ENCODE measurements around the gene CYP39A1. TPM values are rescaled to one million over a fixed set of nuclear protein-coding genes. Genes with fewer than 3 reads are reported as not detected.
A peak's percentile ranks its signal among the peaks of the same experiment; 100 is the strongest.
"Not testable (repeated sequence)": the region's sequence is repeated elsewhere in the genome, so short reads cannot be mapped to it uniquely, and the experiment has no call there.

The CYP39A1 gene
- polyA plus RNA-seq, 3 donors from 2014 or later = not detected

DNA sequence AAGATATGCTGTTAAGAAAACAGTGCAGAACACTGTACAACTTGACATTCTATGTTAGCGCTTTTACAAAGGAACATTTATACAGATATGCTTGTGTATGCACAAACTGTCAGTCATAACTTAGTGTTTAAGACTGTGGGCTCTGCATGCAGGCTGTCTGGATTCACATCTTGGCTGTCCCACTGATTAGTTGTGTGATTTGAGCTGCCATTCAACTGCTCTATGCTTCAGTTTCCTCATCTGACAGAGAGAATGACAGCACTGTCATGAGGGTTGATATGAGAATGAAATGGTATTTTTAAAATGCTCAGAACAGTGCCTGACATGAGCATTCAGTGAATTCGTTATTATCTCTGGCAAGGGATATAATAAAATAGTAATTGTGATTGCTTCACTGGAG, 8.9 kb upstream of the CYP39A1 start:
- H3K27me3 Mint-ChIP-seq (ENCODE audit: low read depth in 3 of 3) = peaks cover 0 to 5% (median 4%) of the 10 kb centered on the region in 3 donors
- H3K9me3 Mint-ChIP-seq = peaks cover 0 to 3% (median 0%) of the 10 kb centered on the region in 6 donors
- no peak overlapping the region for H3K27ac Mint-ChIP-seq
- H3K4me3 Mint-ChIP-seq = no peak overlapping the region
- DNase-seq = no peak
- H3K4me1 Mint-ChIP-seq = no peaks in the 10 kb centered on the region
- no peaks in the 10 kb centered on the region for H3K36me3 Mint-ChIP-seq

DNA sequence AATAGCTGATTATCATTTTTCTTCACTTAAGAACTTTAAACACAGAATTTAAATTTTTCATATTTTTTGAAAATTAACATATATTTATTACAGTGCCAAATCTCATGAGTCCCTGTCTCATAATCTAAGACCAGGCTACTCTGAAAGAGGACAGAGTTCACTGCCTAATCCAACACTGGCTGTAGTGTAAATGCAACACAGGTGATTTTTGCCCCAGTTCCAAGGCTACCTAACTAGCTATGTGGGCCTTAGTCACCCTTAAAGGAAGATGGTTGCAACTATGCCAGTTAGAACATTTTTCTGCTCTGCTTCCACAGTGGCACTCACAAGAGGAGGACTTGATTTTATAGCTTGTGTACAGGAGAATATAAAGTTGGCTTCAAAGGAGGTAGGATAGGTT, 5.0 kb upstream of the CYP39A1 start:
- DNase-seq = no peak
- peaks cover 6 to 17% (median 8%) of the 10 kb centered on the region in 3 donors for H3K27me3 Mint-ChIP-seq (ENCODE audit: low read depth in 3 of 3)
- no peaks in the 10 kb centered on the region for H3K36me3 Mint-ChIP-seq
- H3K4me1 Mint-ChIP-seq = peaks cover 6 to 13% of the 10 kb centered on the region in 2 donors
- H3K9me3 Mint-ChIP-seq = peaks cover 0 to 3% (median 0%) of the 10 kb centered on the region in 6 donors
- no peak overlapping the region for H3K4me3 Mint-ChIP-seq
- H3K27ac Mint-ChIP-seq = no peak overlapping the region

DNA sequence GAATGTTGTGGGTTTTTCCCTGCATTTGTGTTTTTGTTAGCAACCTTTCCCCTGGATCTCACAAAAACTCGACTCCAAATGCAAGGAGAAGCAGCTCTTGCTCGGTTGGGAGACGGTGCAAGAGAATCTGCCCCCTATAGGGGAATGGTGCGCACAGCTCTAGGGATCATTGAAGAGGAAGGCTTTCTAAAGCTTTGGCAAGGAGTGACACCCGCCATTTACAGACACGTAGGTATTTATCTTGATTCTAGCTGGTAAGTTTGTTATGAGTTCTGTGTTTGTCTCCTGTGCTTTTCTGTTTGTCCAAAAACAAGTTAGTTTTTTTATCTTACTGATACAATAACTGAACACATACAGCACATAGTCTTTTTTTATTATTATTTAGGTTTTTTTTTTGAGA, 3.2 kb upstream of the CYP39A1 start:
- Mint-ChIP-seq H3K27me3 (ENCODE audit: low read depth in 3 of 3) (peaks cover 11 to 22% (median 14%) of the 10 kb centered on the region in 3 donors), H3K27ac (no peak overlapping the region), H3K4me3 (no peak overlapping the region), H3K9me3 (peaks cover 0 to 2% (median 0%) of the 10 kb centered on the region in 6 donors), H3K4me1 (peaks cover 12 to 21% of the 10 kb centered on the region in 2 donors), H3K36me3 (no peaks in the 10 kb centered on the region)
- DNase-seq = no peak

DNA sequence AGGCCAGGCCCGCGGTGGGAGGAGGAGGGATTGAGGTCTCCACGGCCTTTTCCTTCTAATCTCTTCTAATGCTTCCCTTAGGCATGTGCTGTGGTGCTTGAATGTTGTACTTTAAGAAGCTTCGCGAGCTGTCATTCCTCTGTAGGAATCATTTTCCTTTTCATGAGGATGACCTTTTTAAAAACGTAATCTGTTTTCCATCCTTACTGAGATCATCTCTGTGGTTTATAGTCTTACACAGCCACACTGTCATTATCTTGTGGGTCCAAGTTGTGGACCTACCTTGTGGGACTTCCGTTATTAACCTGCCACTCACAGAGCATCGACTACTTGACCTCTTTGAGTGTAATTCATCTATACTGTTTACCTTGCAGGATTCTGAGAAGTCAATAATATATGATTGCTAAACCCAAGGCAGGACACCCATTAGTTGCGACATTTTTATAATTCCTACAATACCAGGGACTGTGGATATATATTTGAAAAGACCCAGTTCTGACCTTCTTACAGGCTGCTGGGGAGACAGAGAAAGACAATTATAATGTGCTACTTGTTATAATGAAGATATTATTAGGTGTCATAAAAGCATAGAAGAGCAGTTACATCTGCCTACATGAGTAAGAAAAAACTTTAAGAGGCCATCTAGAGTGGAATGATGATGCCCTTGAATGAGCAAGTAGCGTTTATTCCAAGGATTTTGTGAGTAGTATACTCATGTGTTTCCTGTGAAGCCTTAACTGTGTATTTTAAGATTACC, 999 bp upstream of the CYP39A1 start:
- DNase-seq = no peak
- Mint-ChIP-seq H3K9me3 (peaks cover 0 to 2% (median 0%) of the 10 kb centered on the region in 6 donors), H3K27ac (no peak overlapping the region), H3K36me3 (no peaks in the 10 kb centered on the region), H3K4me3 (peak overlapping the region; percentile 76 to 87 (median 86)), H3K27me3 (ENCODE audit: low read depth in 3 of 3) (peaks cover 11 to 20% (median 16%) of the 10 kb centered on the region in 3 donors), H3K4me1 (peaks cover 12 to 21% of the 10 kb centered on the region in 2 donors)

DNA sequence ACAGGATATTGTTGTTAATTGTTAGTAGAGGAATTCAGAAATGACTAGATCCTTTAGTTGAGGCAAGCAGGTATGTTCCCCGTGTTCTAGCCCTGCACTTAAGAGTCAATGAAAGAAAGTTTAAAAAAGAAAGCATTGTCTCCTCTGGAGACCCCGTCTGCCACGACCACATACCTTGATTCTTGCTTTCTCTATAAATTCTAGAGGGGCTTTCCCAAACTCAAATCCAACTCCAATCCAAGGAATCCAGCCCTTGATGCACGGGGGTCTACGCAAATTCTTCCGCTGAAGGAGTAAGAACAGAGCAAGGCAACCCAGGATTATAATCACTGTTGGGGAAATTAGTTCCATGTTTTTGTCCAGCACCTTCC, 401 bp downstream of the CYP39A1 start:
- Mint-ChIP-seq H3K36me3 (no peaks in the 10 kb centered on the region), H3K4me3 (peak overlapping the region; percentile 76 to 92 (median 87)), H3K27ac (no peak overlapping the region), H3K9me3 (no peaks in the 10 kb centered on the region), H3K27me3 (ENCODE audit: low read depth in 3 of 3) (peaks cover 11 to 23% (median 16%) of the 10 kb centered on the region in 3 donors), H3K4me1 (peaks cover 12 to 21% of the 10 kb centered on the region in 2 donors)
- no peak for DNase-seq

DNA sequence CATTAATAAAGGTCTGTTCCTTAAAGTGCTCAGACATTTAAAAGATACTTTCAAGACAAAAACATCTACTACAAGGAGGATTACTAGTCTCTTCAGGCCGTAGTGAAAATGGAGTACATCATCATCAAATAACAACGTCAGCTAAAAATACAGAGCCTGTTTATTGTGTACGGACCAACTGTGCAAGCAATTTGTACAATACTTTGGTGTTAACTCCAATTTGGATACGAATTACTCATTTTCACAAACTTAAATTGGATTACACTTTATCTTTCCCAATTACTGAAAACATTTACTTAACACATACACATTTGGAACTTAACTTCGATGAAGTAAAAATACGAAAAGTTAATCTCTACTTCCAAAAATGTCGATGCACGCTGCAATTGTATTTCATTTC, 802 bp downstream of the CYP39A1 start:
- peak overlapping the region; percentile 76 to 92 (median 87) for H3K4me3 Mint-ChIP-seq
- no peak for DNase-seq
- peaks cover 11 to 23% (median 17%) of the 10 kb centered on the region in 3 donors for H3K27me3 Mint-ChIP-seq (ENCODE audit: low read depth in 3 of 3)
- no peak overlapping the region for H3K27ac Mint-ChIP-seq
- H3K36me3 Mint-ChIP-seq = no peaks in the 10 kb centered on the region
- H3K4me1 Mint-ChIP-seq = peaks cover 12 to 21% of the 10 kb centered on the region in 2 donors
- no peaks in the 10 kb centered on the region for H3K9me3 Mint-ChIP-seq

DNA sequence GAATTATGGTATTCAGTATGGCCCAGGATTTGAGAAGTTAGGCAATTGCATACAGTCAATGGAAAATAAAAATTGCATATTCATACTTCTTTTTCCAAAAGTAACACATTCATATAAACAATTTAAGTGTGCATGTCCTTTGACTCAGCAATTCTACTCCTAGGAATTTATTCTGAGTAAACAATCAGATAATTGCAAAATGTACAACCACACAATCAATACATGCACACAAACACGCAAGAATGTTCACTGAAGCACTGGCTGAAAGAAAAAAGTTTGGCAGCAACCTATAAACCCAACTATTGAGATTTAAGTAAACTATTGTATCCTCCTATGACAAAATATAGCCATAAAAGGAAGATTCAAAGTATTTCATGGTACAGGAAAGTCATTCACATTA, 1.6 kb downstream of the CYP39A1 start:
- DNase-seq = no peak
- Mint-ChIP-seq H3K36me3 (no peaks in the 10 kb centered on the region), H3K4me3 (no peak overlapping the region), H3K9me3 (no peaks in the 10 kb centered on the region), H3K4me1 (peaks cover 12 to 21% of the 10 kb centered on the region in 2 donors), H3K27ac (no peak overlapping the region), H3K27me3 (ENCODE audit: low read depth in 3 of 3) (peaks cover 11 to 25% (median 19%) of the 10 kb centered on the region in 3 donors)

DNA sequence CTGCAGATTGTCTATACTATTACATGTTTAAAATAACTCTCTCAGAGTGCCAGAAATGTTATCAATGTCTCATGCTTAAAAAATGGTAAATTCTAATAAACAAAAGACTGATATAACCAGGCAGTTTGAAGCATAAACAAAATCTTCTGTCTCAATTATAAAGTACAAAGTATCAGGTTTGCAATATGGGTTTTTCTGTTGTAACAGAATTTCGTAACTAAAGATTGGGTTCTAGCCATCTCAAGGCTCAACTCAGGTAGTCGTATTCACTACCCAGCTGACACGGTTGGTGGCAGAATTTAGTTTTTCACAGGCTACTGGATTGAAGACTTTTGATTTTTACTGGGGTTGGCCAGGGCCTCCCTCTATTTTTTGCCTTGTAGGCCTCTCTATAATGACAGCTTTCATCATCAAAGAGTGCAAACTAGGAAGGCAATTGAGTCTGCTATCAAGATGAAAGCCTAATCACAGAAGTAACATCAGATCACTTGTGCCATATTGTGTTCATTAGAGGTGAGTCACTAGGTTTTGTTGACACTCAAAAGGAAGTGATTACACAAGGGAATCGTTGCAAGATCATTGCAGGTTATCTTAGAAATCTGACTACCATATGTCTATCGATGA, 3.6 kb downstream of the CYP39A1 start:
- DNase-seq = no peak
- Mint-ChIP-seq H3K27ac (no peak overlapping the region), H3K9me3 (no peaks in the 10 kb centered on the region), H3K4me3 (no peak overlapping the region), H3K36me3 (no peaks in the 10 kb centered on the region), H3K27me3 (ENCODE audit: low read depth in 3 of 3) (peaks cover 11 to 17% (median 17%) of the 10 kb centered on the region in 3 donors), H3K4me1 (peaks cover 12 to 21% of the 10 kb centered on the region in 2 donors)

DNA sequence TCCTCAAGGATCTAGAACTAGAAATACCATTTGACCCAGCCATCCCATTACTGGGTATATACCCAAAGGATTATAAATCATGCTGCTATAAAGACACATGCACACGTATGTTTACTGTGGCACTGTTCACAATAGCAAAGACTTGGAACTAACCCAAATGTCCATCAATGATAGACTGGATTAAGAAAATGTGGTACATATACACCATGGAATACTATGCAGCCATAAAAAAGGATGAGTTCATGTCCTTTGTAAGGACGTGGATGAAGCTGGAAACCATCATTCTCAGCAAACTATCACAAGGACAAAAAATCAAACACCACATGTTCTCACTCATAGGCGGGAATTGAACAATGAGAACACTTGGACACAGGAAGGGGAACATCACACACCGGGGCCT, 4.5 kb downstream of the CYP39A1 start:
- H3K27me3 Mint-ChIP-seq (ENCODE audit: low read depth in 3 of 3) = peaks cover 8 to 17% (median 13%) of the 10 kb centered on the region in 3 donors
- H3K9me3 Mint-ChIP-seq, H3K36me3 Mint-ChIP-seq, DNase-seq, H3K4me3 Mint-ChIP-seq, H3K27ac Mint-ChIP-seq: not testable (repeated sequence)
- H3K4me1 Mint-ChIP-seq = peaks cover 6 to 12% of the 10 kb centered on the region in 2 donors

DNA sequence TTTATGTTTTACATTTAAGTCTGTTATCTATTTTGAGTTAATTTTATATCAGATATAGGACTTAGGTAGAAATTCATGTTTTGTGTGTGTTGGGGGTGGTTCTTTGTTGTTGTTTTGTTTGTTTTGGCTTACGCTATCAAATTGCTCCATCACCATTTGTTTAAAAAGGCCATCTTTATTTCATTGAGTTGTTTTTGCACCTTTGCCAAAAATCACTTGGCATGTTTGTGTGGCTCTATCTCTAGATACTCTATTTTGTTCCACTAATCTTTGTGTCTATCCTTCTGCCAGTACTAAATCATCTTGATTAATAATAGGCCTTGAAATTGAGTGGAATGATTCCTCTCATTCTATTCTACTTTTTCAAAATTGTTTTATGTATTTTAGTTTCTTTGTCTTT, 7.4 kb downstream of the CYP39A1 start:
- no peak for DNase-seq
- Mint-ChIP-seq H3K36me3 (no peaks in the 10 kb centered on the region), H3K27me3 (ENCODE audit: low read depth in 3 of 3) (peaks cover 0 to 15% (median 13%) of the 10 kb centered on the region in 3 donors), H3K4me3 (no peak overlapping the region), H3K4me1 (no peaks in the 10 kb centered on the region), H3K27ac (no peak overlapping the region), H3K9me3 (no peaks in the 10 kb centered on the region)

DNA sequence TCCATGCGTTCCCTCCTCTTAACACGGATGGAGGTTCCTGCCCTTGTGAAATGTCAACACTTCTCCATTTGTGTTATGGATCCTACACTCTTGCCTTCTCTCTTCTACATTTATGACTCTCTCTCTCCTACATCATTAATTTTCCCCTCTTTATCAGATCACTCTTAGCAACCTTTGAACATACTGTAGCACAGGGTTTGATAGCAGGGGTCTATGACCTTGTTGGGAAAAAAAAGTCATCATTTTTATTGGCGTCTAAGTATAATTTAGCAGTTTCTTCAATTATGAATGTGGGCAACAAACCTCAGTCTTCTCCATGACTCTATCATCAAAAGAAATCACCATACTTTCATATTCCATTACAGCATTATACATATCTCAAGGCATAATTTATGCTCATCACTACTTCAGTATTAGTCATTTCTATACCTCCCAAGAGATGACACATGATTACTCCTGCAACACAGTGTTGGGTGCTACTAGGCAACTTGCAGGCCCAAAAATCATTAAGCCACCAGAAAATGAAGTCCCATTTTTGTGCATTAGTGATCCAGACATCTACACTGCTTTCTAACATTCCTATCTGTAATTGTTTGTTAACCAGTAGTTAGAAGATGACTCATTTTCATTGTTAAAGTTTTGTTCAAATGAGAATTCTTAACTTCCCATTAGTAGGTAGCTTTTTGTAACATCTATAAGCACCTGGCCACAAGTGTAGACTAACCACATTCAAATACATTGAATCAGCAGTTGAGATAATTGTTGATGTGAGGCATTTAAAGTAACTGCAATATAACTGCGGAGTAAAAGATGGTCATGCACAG, 9.5 kb downstream of the CYP39A1 start:
- peaks cover 0 to 2% (median 0%) of the 10 kb centered on the region in 6 donors for H3K9me3 Mint-ChIP-seq
- H3K27me3 Mint-ChIP-seq (ENCODE audit: low read depth in 3 of 3) = peaks cover 2 to 15% (median 10%) of the 10 kb centered on the region in 3 donors
- no peak for DNase-seq
- H3K36me3 Mint-ChIP-seq = no peaks in the 10 kb centered on the region
- no peaks in the 10 kb centered on the region for H3K4me1 Mint-ChIP-seq
- H3K27ac Mint-ChIP-seq = no peak overlapping the region
- no peak overlapping the region for H3K4me3 Mint-ChIP-seq

DNA sequence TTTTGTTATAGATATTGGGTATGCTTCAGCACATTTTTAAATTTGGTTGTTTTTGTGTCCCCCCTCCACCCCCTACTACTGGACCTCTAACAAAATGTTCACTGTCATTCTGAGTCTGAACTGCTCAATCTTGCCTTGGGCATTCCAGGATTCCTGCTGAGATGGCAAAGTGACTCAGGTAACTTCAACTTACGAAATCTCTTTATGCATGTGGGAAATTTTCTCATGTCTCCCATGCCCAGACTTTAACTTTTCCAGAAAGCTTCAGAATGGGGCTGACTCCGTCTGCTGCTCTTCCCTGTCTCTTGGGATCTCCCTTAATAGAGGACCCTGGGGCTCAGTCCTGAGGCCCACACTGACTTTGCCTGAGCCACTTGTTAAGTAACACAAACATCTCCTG, 14.0 kb downstream of the CYP39A1 start:
- Mint-ChIP-seq H3K27ac (no peak overlapping the region), H3K4me3 (no peak overlapping the region), H3K4me1 (no peaks in the 10 kb centered on the region), H3K9me3 (peaks cover 0 to 2% (median 0%) of the 10 kb centered on the region in 6 donors), H3K27me3 (ENCODE audit: low read depth in 3 of 3) (peaks cover 2 to 16% (median 6%) of the 10 kb centered on the region in 3 donors), H3K36me3 (no peaks in the 10 kb centered on the region)
- no peak for DNase-seq

DNA sequence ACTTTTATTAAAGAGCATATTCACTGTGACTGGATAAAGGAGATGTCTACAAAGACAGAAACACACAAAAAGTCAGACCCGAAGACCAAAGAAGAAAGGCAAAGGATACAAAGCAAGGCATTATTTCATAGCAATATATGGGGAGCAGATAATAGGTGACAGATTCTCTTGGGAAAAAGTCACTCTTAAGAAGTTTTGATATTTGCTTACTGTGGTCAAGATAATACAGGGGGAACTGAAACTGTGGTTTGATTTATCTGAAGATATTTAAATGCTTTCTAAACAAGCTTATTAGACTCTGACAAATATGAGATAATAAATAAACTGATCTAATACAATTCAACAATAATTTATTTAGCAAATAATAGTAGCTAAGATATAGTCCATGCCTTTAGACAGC, 14.7 kb downstream of the CYP39A1 start:
- Mint-ChIP-seq H3K4me1 (no peaks in the 10 kb centered on the region), H3K27me3 (ENCODE audit: low read depth in 3 of 3) (peaks cover 2 to 13% (median 6%) of the 10 kb centered on the region in 3 donors), H3K27ac (no peak overlapping the region), H3K4me3 (no peak overlapping the region), H3K36me3 (no peaks in the 10 kb centered on the region), H3K9me3 (peaks cover 0 to 2% (median 0%) of the 10 kb centered on the region in 6 donors)
- DNase-seq = no peak

DNA sequence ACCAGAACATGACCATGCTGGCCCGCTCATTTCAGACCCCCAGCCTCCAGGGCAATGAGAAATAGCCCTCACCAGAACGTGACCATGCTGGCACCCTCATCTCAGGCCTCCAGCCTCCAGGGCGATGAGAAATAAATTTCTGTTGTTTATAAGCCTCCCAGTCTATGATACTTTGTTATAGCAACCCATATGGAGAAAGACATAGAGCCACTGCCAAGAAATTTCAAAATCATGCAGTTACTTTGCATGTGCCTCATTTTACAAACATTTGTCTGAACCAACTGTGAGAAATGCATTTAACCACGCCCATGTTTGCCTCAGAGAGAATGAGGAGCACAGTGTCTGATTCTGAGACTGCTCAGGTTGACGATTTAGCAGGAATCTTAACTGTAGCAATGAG, 15.5 kb downstream of the CYP39A1 start:
- Mint-ChIP-seq H3K27ac (no peak overlapping the region), H3K4me1 (no peaks in the 10 kb centered on the region), H3K36me3 (no peaks in the 10 kb centered on the region), H3K4me3 (no peak overlapping the region), H3K9me3 (peaks cover 0 to 2% (median 0%) of the 10 kb centered on the region in 6 donors), H3K27me3 (ENCODE audit: low read depth in 3 of 3) (peaks cover 2 to 11% (median 6%) of the 10 kb centered on the region in 3 donors)
- DNase-seq = no peak

Measured in immature natural killer cell (primary cell).